CD4-positive, alpha-beta T cell treated with Interleukin-6 for 4 hours (primary cell): ENCODE measurements around the gene GLIS1.

Experiments
- DNase-seq: peaks from one replicate; pipeline ENCODE4 v3.0.0-alpha.2; 2020; ENCODE audit warnings: mixed read lengths

The GLIS1 gene

GRCh38 chr1:53693339-53693738, 45.6 kb downstream of the GLIS1 start:
- DNase-seq = no peak

- DNase-seq = no peak
These were observed 47.6 kb downstream of the GLIS1 start for GRCh38 chr1:53691326-53691725.

GRCh38 chr1:53690411-53690810, 48.6 kb downstream of the GLIS1 start:
- DNase-seq = no peak

GRCh38 chr1:53689736-53690326, 49.1 kb downstream of the GLIS1 start:
- DNase-seq = no peak

- no peak for DNase-seq
These were observed 49.7 kb downstream of the GLIS1 start for GRCh38 chr1:53689223-53689622.

GRCh38 chr1:53688381-53689102, 50.4 kb downstream of the GLIS1 start:
- DNase-seq = no peak

- DNase-seq = no peak
These were observed 51.1 kb downstream of the GLIS1 start for GRCh38 chr1:53687901-53688300.

GRCh38 chr1:53687426-53687825, 51.5 kb downstream of the GLIS1 start:
- no peak for DNase-seq

- no peak for DNase-seq
These were observed 52.0 kb downstream of the GLIS1 start for GRCh38 chr1:53686965-53687267.

- no peak for DNase-seq
These were observed 52.6 kb downstream of the GLIS1 start for GRCh38 chr1:53686091-53686964.

- no peak for DNase-seq
These were observed 53.5 kb downstream of the GLIS1 start for GRCh38 chr1:53685272-53686051.

GRCh38 chr1:53684741-53685140, 54.2 kb downstream of the GLIS1 start:
- DNase-seq = no peak

GRCh38 chr1:53683986-53684740, 54.8 kb downstream of the GLIS1 start:
- no peak for DNase-seq

- DNase-seq = no peak
These were observed 56.1 kb downstream of the GLIS1 start for GRCh38 chr1:53682881-53683280.

- DNase-seq = peak; percentile 29
These were observed 56.8 kb downstream of the GLIS1 start for GRCh38 chr1:53681977-53682685.

GRCh38 chr1:53681351-53681976, 57.5 kb downstream of the GLIS1 start:
- no peak for DNase-seq

- DNase-seq = no peak
These were observed 58.1 kb downstream of the GLIS1 start for GRCh38 chr1:53680868-53681267.

- DNase-seq = no peak
These were observed 59.8 kb downstream of the GLIS1 start for GRCh38 chr1:53678938-53679825.

- DNase-seq = no peak
These were observed 60.5 kb downstream of the GLIS1 start for GRCh38 chr1:53678507-53678906.

GRCh38 chr1:53678046-53678445, 60.9 kb downstream of the GLIS1 start:
- no peak for DNase-seq
